Placental pericyte (primary cell): ENCODE measurements around the gene SLC38A10. TPM values are rescaled to one million over a fixed set of nuclear protein-coding genes. Genes with fewer than 3 reads are reported as not detected.

ENCODE experiments used
- total RNA-seq: library from RNA; depleted of rRNA; stranded (reverse); fragments of >200 nt; gene quantifications from 2 replicates; pipeline ENCODE4 v1.2.3, GENCODE V29; 2012

The SLC38A10 gene
- 61.1 and 104 TPM in 2 replicates for total RNA-seq

GRCh38 chr17:81295031-81295675 is at the start of gene SLC38A10:
Gene SLC38A10, minus strand, starts transcription at chr17:81295307. Its CDS starts 386 bp downstream, at chr17:81294921.

DNA sequence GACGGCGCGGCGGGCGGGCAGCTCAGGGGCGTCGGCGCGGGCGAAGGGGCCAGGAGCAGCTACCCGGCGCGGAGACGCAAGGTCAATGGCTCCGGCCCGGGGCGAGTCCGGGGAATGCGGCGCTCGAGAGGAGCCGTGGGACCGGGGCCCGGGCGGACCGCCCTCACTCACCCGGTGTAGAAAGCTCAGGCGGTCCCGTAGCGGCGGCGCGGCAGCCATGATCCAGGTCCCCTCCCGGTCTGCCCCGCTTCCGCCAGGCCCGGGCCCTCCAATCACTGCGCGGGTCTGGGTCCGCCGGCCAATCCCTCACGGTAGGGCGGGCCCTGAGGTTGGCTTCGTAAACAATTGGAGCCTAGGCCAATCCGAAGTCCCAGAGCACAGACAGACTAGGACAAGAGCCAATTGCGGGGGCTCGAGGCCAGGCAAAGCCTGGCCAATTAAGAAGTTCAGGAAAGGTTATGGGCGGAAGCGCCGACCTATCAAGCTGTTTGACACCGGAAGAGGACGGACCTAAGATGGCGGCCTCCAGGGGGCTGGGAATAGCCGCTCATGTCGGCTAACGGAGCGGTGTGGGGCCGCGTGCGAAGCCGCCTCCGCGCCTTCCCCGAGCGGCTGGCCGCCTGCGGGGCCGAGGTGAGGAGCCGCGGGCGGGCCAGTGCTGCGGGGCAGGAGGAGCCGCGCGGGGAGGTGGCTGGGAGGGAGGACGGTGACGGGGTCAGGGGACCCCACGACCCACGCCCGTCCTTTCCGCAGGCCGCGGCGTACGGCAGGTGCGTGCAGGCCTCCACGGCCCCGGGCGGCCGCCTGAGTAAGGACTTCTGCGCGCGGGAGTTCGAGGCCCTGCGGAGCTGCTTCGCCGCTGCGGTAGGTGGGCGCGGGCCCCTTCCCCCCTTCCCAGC is 56.0 kb downstream of the SLC38A10 start, which contains the start of the genes NDUFAF8 and TEPSIN:
NDUFAF8 (plus strand) TSS at position 504 of the 899 bp plus-strand sequence; CDS start at position 550, 46 bp downstream.
TEPSIN (minus strand) TSS at position 241 of the 899 bp plus-strand sequence; CDS start at position 219, 22 bp downstream.

GRCh38 chr17:81222906-81223761 is 72.0 kb downstream of the SLC38A10 start, which contains the start of gene CEP131:
Gene CEP131, minus strand, starts transcription at chr17:81222965. Its CDS starts 2,909 bp downstream, at chr17:81220056.

Other genes with a start within 250 kb of the SLC38A10 start
- not detected in 2 replicates for gene PVALEF, start 129.8 kb downstream of the SLC38A10 start, total RNA-seq
- gene AATK, start 129.1 kb downstream of the SLC38A10 start, total RNA-seq = under 0.01 TPM in 1 of 2 replicates, not detected in the other
- gene CEP131, start 72.3 kb downstream of the SLC38A10 start, total RNA-seq = 9.4 and 15.6 TPM in 2 replicates
- 16.9 and 24.9 TPM in 2 replicates for gene TEPSIN, start 56.3 kb downstream of the SLC38A10 start, total RNA-seq
- gene NDUFAF8, start 56.0 kb downstream of the SLC38A10 start, total RNA-seq = 21.5 and 69.6 TPM in 2 replicates
- 4.6 and 8.0 TPM in 2 replicates for gene BAHCC1, start 100.2 kb upstream of the SLC38A10 start, total RNA-seq
- gene ACTG1, start 217.5 kb upstream of the SLC38A10 start, total RNA-seq = 19,229 and 20,372 TPM in 2 replicates
- gene FSCN2, start 233.1 kb upstream of the SLC38A10 start, total RNA-seq = 1.3 and 2.2 TPM in 2 replicates